GM23338 (cell line): ENCODE results near the gene KIAA1614. TPM values are rescaled to one million over a fixed set of nuclear protein-coding genes. Genes with fewer than 3 reads are reported as not detected.
A peak's percentile ranks its signal among the peaks of the same experiment; 100 is the strongest.

Experiments
- ATAC-seq: fragments of 200-7000 bp; cut with Tn5 transposase; 3 replicates; pipeline ENCODE4 v1.9.1; 2020
- DNase-seq: peaks from one replicate; pipeline ENCODE4 v3.0.0-alpha.2; 2015; ENCODE audit warnings: low spot score
- H2AFZ ChIP-seq: fragments of 200-600 bp; sonication (generic); 2 replicates; pipeline ENCODE4 v1.8.0; 2016; ENCODE audit warnings: antibody characterized with exemption, mild to moderate bottlenecking, moderate library complexity
- H3F3A ChIP-seq: fragments of 200-600 bp; sonication (generic); replicated peaks from 2 replicates; pipeline ENCODE4 v1.8.0; 2017; ENCODE audit warnings: antibody characterized with exemption, mixed run types, low read depth
- H3K27ac ChIP-seq: fragments of 200-600 bp; sonication (generic); 2 replicates; pipeline ENCODE4 v1.6.1; 2016; ENCODE audit warnings: low read depth
- H3K27me3 ChIP-seq: fragments of 200-600 bp; sonication (generic); 2 replicates; pipeline ENCODE4 v1.8.0; 2016; ENCODE audit warnings: mild to moderate bottlenecking, mixed run types, moderate library complexity; ENCODE audit not compliant: insufficient read depth
- H3K36me3 ChIP-seq: fragments of 200-600 bp; sonication (generic); 2 replicates; pipeline ENCODE4 v1.8.0; 2016; ENCODE audit warnings: mild to moderate bottlenecking; ENCODE audit not compliant: insufficient read depth
- H3K4me1 ChIP-seq: fragments of 200-600 bp; sonication (generic); 2 replicates; pipeline ENCODE4 v1.8.0; 2016; ENCODE audit warnings: mild to moderate bottlenecking, moderate library complexity; ENCODE audit not compliant: insufficient read depth
- H3K4me2 ChIP-seq: fragments of 200-600 bp; sonication (generic); 2 replicates; pipeline ENCODE4 v1.7.1; 2017; ENCODE audit warnings: mixed run types
- H3K4me3 ChIP-seq: fragments of 200-600 bp; sonication (generic); 2 replicates; pipeline ENCODE4 v1.6.1; 2016; ENCODE audit warnings: mixed run types
- H3K79me2 ChIP-seq: fragments of 200-600 bp; sonication (generic); replicated peaks from 2 replicates; pipeline ENCODE4 v1.8.0; 2017; ENCODE audit warnings: mild to moderate bottlenecking; ENCODE audit not compliant: insufficient read depth
- H3K9me2 ChIP-seq: fragments of 200-600 bp; sonication (generic); 2 replicates; pipeline ENCODE4 v1.8.0; 2017; ENCODE audit not compliant: insufficient read depth
- H4K20me1 ChIP-seq: fragments of 200-600 bp; sonication (generic); replicated peaks from 2 replicates; pipeline ENCODE4 v1.8.0; 2017; ENCODE audit warnings: mild to moderate bottlenecking; ENCODE audit not compliant: insufficient read depth
- H3K27ac Mint-ChIP-seq: 2 replicates; pipeline ENCODE4 v1.8.0; 2020; ENCODE audit warnings: inconsistent platforms, mild to moderate bottlenecking, moderate library complexity, mixed read lengths
- H3K27me3 Mint-ChIP-seq: 3 replicates; pipeline ENCODE4 v1.8.0; 2022; ENCODE audit warnings: low read depth, mild to moderate bottlenecking, moderate library complexity, mixed read lengths, inconsistent platforms; ENCODE audit not compliant: insufficient read depth, poor library complexity
- H3K36me3 Mint-ChIP-seq: 3 replicates; pipeline ENCODE4 v1.8.0; 2021; ENCODE audit warnings: low read depth, mild to moderate bottlenecking, inconsistent platforms, moderate library complexity, mixed read lengths
- H3K4me1 Mint-ChIP-seq: 3 replicates; pipeline ENCODE4 v1.8.0; 2020; ENCODE audit warnings: mild to moderate bottlenecking, inconsistent platforms, mixed read lengths
- H3K4me3 Mint-ChIP-seq: 3 replicates; pipeline ENCODE4 v1.8.0; 2021; ENCODE audit warnings: moderate library complexity, mild to moderate bottlenecking, inconsistent platforms, mixed read lengths
- H3K9me3 Mint-ChIP-seq: 3 replicates; pipeline ENCODE4 v1.8.0; 2020; ENCODE audit warnings: moderate library complexity, mild to moderate bottlenecking, inconsistent platforms, mixed read lengths
- CTCF ChIP-seq, 2 experiments: fragments of 200-600 bp in 1 of 2; sonication (generic) in 1 of 2; conservative IDR thresholded peaks; 2 replicates each; pipeline versions ENCODE4 v1.5.1 to v1.6.1; 2016 to 2017; ENCODE audit warnings: antibody characterized with exemption in 2 of 2, low read depth in 2 of 2, mild to moderate bottlenecking in 2 of 2, moderate library complexity in 1 of 2
- EZH2 ChIP-seq: fragments of 200-600 bp; sonication (generic); IDR thresholded peaks from one replicate; pipeline ENCODE4 v1.8.0; 2017; ENCODE audit warnings: antibody characterized with exemption, mild to moderate bottlenecking, low read depth; ENCODE audit not compliant: unreplicated experiment
- JUNB ChIP-seq: IDR thresholded peaks from one replicate; pipeline ENCODE4 v1.6.1; 2016; ENCODE audit warnings: antibody characterized with exemption; ENCODE audit not compliant: unreplicated experiment
- NANOG ChIP-seq: IDR thresholded peaks from 2 replicates; pipeline ENCODE4 v1.6.1; 2016; ENCODE audit warnings: antibody characterized with exemption, borderline replicate concordance
- REST ChIP-seq: IDR thresholded peaks from one replicate; pipeline ENCODE4 v1.6.1; 2018; ENCODE audit warnings: antibody characterized with exemption; ENCODE audit not compliant: unreplicated experiment
- ZNF331 ChIP-seq: fragments of 250-450 bp; sonication (Bioruptor Pico); IDR thresholded peaks from 2 replicates; pipeline ENCODE4 v1.5.0; 2020; ENCODE audit warnings: low read depth, mild to moderate bottlenecking, moderate library complexity
- ZNF462 ChIP-seq: fragments of 250-450 bp; sonication (Bioruptor Pico); IDR thresholded peaks from 2 replicates; pipeline ENCODE4 v1.5.0; 2020; ENCODE audit warnings: mild to moderate bottlenecking, moderate library complexity
- polyA plus RNA-seq: library from polyadenylated mRNA; unstranded; fragments of >200 nt; fragmentation: Nextera tagmentation; extraction: Ambion mirVana; gene quantifications from 2 replicates; pipeline ENCODE4 v1.2.1, GENCODE V29; 2016
- total RNA-seq: library from RNA; depleted of rRNA; stranded (reverse); fragments of >200 nt; shearing (Covaris generic); gene quantifications from 2 replicates; pipeline ENCODE4 v1.2.3, GENCODE V29; 2014

The KIAA1614 gene
- total and polyA plus RNA-seq, 2 experiments from 2014 or later: 1.1 to 1.8 TPM

- Histone ChIP-seq H3K79me2 (no peaks in the 10 kb centered on the region), H3K36me3 (no peaks in the 10 kb centered on the region), H3K4me2 (no peak overlapping the region), H2AFZ (no peak overlapping the region), H3K27ac (no peak overlapping the region), H3F3A (no peaks in the 10 kb centered on the region), H3K4me3 (no peak overlapping the region), H4K20me1 (no peaks in the 10 kb centered on the region), H3K9me2 (no peaks in the 10 kb centered on the region), H3K4me1 (no peaks in the 10 kb centered on the region; the same call in 1 of the 2 replicates), H3K27me3 (no peaks in the 10 kb centered on the region)
- no peak overlapping the region for H3K27ac Mint-ChIP-seq
- no peaks in the 10 kb centered on the region for H3K36me3 Mint-ChIP-seq
- H3K9me3 Mint-ChIP-seq: no peaks in the 10 kb centered on the region
- DNase-seq (peak; percentile 38), ATAC-seq (peak; percentile 70)
- H3K4me1 Mint-ChIP-seq: peaks cover 6% of the 10 kb centered on the region; the same call in 2 of the 3 replicates
- H3K4me3 Mint-ChIP-seq: no peak overlapping the region
- TF ChIP-seq NANOG: no peak
- peak in 1 of 2 experiments; percentile 37; a peak in 2 of 4 replicates for TF ChIP-seq CTCF (conservative IDR thresholded peaks at IDR 0.05; ENCODE audit: low read depth in 2 of 2)
- peaks cover 3% of the 10 kb centered on the region for H3K27me3 Mint-ChIP-seq
Measured at GRCh38 chr1:180889325-180889724, 23.4 kb upstream of the KIAA1614 start.

GRCh38 chr1:180892272-180892671, 20.4 kb upstream of the KIAA1614 start:
- peaks cover 6% of the 10 kb centered on the region; the same call in 2 of the 3 replicates for H3K4me1 Mint-ChIP-seq
- H3K9me2 ChIP-seq: peaks cover 9% of the 10 kb centered on the region; the same call in 1 of the 2 replicates
- H3K4me2 ChIP-seq: no peak overlapping the region
- H3K4me3 ChIP-seq: no peak overlapping the region
- H3F3A ChIP-seq: no peaks in the 10 kb centered on the region
- no peak for DNase-seq
- H3K36me3 Mint-ChIP-seq: no peaks in the 10 kb centered on the region
- H3K27me3 ChIP-seq: no peaks in the 10 kb centered on the region
- H3K27me3 Mint-ChIP-seq: peaks cover 6% of the 10 kb centered on the region
- no peak overlapping the region for H2AFZ ChIP-seq
- no peaks in the 10 kb centered on the region for H3K79me2 ChIP-seq
- H3K4me1 ChIP-seq: no peaks in the 10 kb centered on the region; the same call in 1 of the 2 replicates
- no peaks in the 10 kb centered on the region for H3K36me3 ChIP-seq
- no peaks in the 10 kb centered on the region for H4K20me1 ChIP-seq
- no peak overlapping the region for H3K27ac Mint-ChIP-seq
- H3K4me3 Mint-ChIP-seq: no peak overlapping the region
- no peak overlapping the region for H3K27ac ChIP-seq
- ATAC-seq: no peak
- no peaks in the 10 kb centered on the region for H3K9me3 Mint-ChIP-seq
- TF ChIP-seq CTCF (conservative IDR thresholded peaks at IDR 0.05; ENCODE audit: low read depth in 2 of 2): no peak
- no peak for TF ChIP-seq EZH2
- no peak for TF ChIP-seq ZNF462 (CRISPR knock-in tag)
- no peak for TF ChIP-seq JUNB
- no peak for TF ChIP-seq NANOG
- TF ChIP-seq REST: no peak
- TF ChIP-seq ZNF331 (CRISPR knock-in tag): no peak
